ENCODE results near the gene PACS2. TPM values are rescaled to one million over a fixed set of nuclear protein-coding genes. Genes with fewer than 3 reads are reported as not detected.

The PACS2 gene
- total and polyA plus RNA-seq, 2 of the 8 experiments (the other 6 are each of a cell fraction or from before 2014, with no cell fraction given), result 38.0 to 62.8 TPM

- no peak overlapping the region for H4K8ac ChIP-seq (ENCODE audit: extremely low read depth, insufficient read depth, low read length)
- TF ChIP-seq CTCF (IDR thresholded peaks at IDR 0.05; ENCODE audit: control extremely low read depth in 1 of 3, insufficient read depth in 1 of 3, low read depth in 1 of 3, low read length in 3 of 3) (peak in 2 of 3 experiments; percentile 46 to 54; a peak in 3 of 4 replicates), SRF (IDR thresholded peaks at IDR 0.05; ENCODE audit: low read depth, low read length) (no peak), YY1 (IDR thresholded peaks at IDR 0.05; ENCODE audit: low read depth, low read length) (no peak), SP1 (IDR thresholded peaks at IDR 0.05; ENCODE audit: low read depth, low read length) (no peak), POU5F1 (IDR thresholded peaks at IDR 0.05; ENCODE audit: low read depth, low read length) (no peak), PHF8 (conservative IDR thresholded peaks at IDR 0.05; ENCODE audit: low read depth, low read length) (no peak), JUN (IDR thresholded peaks at IDR 0.05; ENCODE audit: low read depth, low read length) (no peak), RAD21 (IDR thresholded peaks at IDR 0.05 in 1 of 2, conservative IDR thresholded peaks at IDR 0.05 in 1 of 2; ENCODE audit: low read depth in 2 of 2, low read length in 2 of 2) (peak; percentile 26 to 44; a peak in 3 of 4 replicates)
- H3K27me3 ChIP-seq (replicated peaks in 1 of 4; ENCODE audit: control insufficient read depth in 3 of 4, extremely low read depth in 1 of 4, insufficient read depth in 3 of 4, low read length in 3 of 4), result no peaks in the 10 kb centered on the region
- H4K91ac ChIP-seq (replicated peaks; ENCODE audit: insufficient read length, low read length), result no peak overlapping the region
- 95% methylated on average over 17 of the region's 17 CpGs; no CpG with 5 or more reads in 1 of the 2 experiments for WGBS, 2 experiments (ENCODE audit: extremely low coverage in 1 of 2, insufficient coverage in 1 of 2, insufficient read length in 1 of 2, insufficient replicate concordance in 2 of 2, low coverage in 1 of 2, low lambda C conversion rate in 2 of 2, missing lambda C conversion rate in 1 of 2)
- no peak overlapping the region for H3K56ac ChIP-seq (replicated peaks; ENCODE audit: insufficient read length, low read depth, low read length)
- H3K4ac ChIP-seq (replicated peaks; ENCODE audit: insufficient read length, low read depth, low read length), result no peak overlapping the region
- H3K36me3 ChIP-seq (ENCODE audit: control insufficient read depth in 2 of 4, insufficient read depth in 4 of 4, low read length in 3 of 4), result no peaks in the 10 kb centered on the region
- H4K20me1 ChIP-seq (replicated peaks in 1 of 2; ENCODE audit: control insufficient read depth in 1 of 2, insufficient read depth in 2 of 2, low read length in 2 of 2), result peaks cover 20 to 46% of the 10 kb centered on the region in 2 experiments
- H2AFZ ChIP-seq (ENCODE audit: low read length), result no peak overlapping the region
- peak overlapping the region; percentile 35; the same call in 1 of the 2 replicates for H2BK5ac ChIP-seq (ENCODE audit: low read depth, low read length)
- H3K4me1 ChIP-seq (replicated peaks in 1 of 4; ENCODE audit: control insufficient read depth in 3 of 4, insufficient read depth in 4 of 4, low read length in 3 of 4), result peaks cover 0 to 12% (median 7%) of the 10 kb centered on the region in 4 experiments; a peak in 5 of 7 replicates
- H3K14ac ChIP-seq (ENCODE audit: insufficient read length), result no peak overlapping the region
- H2AK5ac ChIP-seq (ENCODE audit: low read depth, low read length), result no peak overlapping the region
- H2BK120ac ChIP-seq (replicated peaks; ENCODE audit: low read depth, low read length), result no peak overlapping the region
- no peak overlapping the region for H3K27ac ChIP-seq (ENCODE audit: low read depth, low read length)
- H3K9ac ChIP-seq (replicated peaks in 1 of 4; ENCODE audit: extremely low read depth in 1 of 4, low read depth in 3 of 4, low read length in 3 of 4), result no peak overlapping the region
- H3K79me2 ChIP-seq (ENCODE audit: control insufficient read depth in 1 of 2, insufficient read depth in 2 of 2, low read length in 2 of 2), result peaks cover 0 to 55% of the 10 kb centered on the region in 2 experiments; a peak in 2 of 4 replicates
- H3K23ac ChIP-seq (ENCODE audit: insufficient read length), result no peak overlapping the region
- CTCF ChIA-PET (ENCODE audit: partially characterized antibody), result interaction anchor here (0.7 to 2.2 kb wide), 26 partner anchors 8 to 146 kb away, joined by 3 to 15 read pairs (median 4); no protein-coding TSS in a partner anchor
- no peak overlapping the region for H2BK12ac ChIP-seq (ENCODE audit: low read depth, low read length)
- H3K23me2 ChIP-seq (ENCODE audit: low read depth, low read length), result no peaks in the 10 kb centered on the region
- no peak overlapping the region for H2BK15ac ChIP-seq (ENCODE audit: low read length)
- FAIRE-seq, result no peak
- peaks cover 39% of the 10 kb centered on the region for H3K79me1 ChIP-seq (ENCODE audit: low read depth, low read length)
- no peak overlapping the region for H4K5ac ChIP-seq (ENCODE audit: insufficient read length, low read depth, low read length)
- H3K4me2 ChIP-seq (ENCODE audit: insufficient read depth in 1 of 2, low read depth in 2 of 2, low read length in 2 of 2), result no peak overlapping the region
- POLR2A ChIA-PET (ENCODE audit: partially characterized antibody), result no interaction called here
- H3K9me3 ChIP-seq (ENCODE audit: insufficient read depth in 2 of 2, low read depth in 1 of 2, low read length in 1 of 2), result no peaks in the 10 kb centered on the region
- no peak overlapping the region for H3K4me3 ChIP-seq (ENCODE audit: extremely low read depth in 1 of 4, insufficient read depth in 2 of 4, low read depth in 3 of 4, low read length in 4 of 4)
- no peak for DNase-seq (ENCODE audit: low read depth in 1 of 2, low spot score in 2 of 2)
- no peak overlapping the region for H3K18ac ChIP-seq (ENCODE audit: extremely low read depth, low read length)
- no peak overlapping the region for H2BK20ac ChIP-seq (ENCODE audit: low read length)
Observed at GRCh38 chr14:105334383-105335230, 20.1 kb downstream of the PACS2 start.

Measured in H1 (cell line).